ENCODE measurements around the gene SCUBE2. TPM values are rescaled to one million over a fixed set of nuclear protein-coding genes. Genes with fewer than 3 reads are reported as not detected.

SCUBE2 gene
- total and polyA plus RNA-seq, 2 of the 4 experiments (the other 2 are of a cell fraction) = 0.43 to 0.72 TPM

DNA sequence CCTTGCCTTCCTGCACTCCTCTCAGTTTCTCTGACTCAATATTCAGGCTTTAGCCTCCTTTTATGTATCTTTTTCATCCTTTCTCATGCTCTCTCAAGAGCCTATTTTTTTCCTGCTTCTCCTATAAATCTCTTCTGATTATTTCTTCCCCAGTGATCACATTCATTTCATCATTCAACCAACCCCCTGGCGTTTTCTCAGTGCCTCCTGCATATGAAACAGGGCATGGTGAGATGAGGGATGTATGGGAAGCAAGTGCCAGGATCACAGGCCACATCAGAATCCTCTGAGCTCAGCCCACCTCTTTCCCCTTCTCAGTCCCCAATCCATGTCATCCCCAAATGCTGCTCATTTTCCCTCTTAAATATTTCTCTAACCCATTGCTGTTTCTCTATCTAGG lies 48.9 kb downstream of the SCUBE2 start:
- no peak overlapping the region for H2AK9ac ChIP-seq (replicated peaks; ENCODE audit: low read depth, low read length, poor library complexity)
- ChIA-PET POLR2A (ENCODE audit: unreplicated experiment) (no interaction called here), CTCF (no interaction called here)
- dilution Hi-C loops (cut with HindIII; ENCODE audit: low sequenced_read_pairs, unreplicated experiment) = no loop called here
- in situ Hi-C loops (cut with MboI; ENCODE audit: low sequenced_read_pairs) = no loop called here
- ATAC-seq (ENCODE audit: low read depth) (no peak), DNase-seq (no peak)
- H3K4ac ChIP-seq (ENCODE audit: low read depth, low read length) = no peak overlapping the region
- no peak overlapping the region for H3K4me2 ChIP-seq (ENCODE audit: low read depth, low read length)
- H4K20me1 ChIP-seq (ENCODE audit: insufficient read depth, low read length) = no peaks in the 10 kb centered on the region
- no peaks in the 10 kb centered on the region for H3K9me1 ChIP-seq (ENCODE audit: insufficient read depth, low read length)
- H3K27ac ChIP-seq (ENCODE audit: insufficient read depth, low read length) = no peak overlapping the region
- no peak overlapping the region for H2AFZ ChIP-seq (replicated peaks; ENCODE audit: low read length, poor library complexity)
- peaks cover 4% of the 10 kb centered on the region; the same call in 1 of the 2 replicates for H3K27me3 ChIP-seq (ENCODE audit: control insufficient read depth, insufficient read depth, low read length)
- H2AK5ac ChIP-seq (ENCODE audit: low read depth, low read length) = no peak overlapping the region
- H3K79me1 ChIP-seq (ENCODE audit: low read depth in 1 of 2, low read length in 2 of 2) = no peaks in the 10 kb centered on the region; a peak in 1 of 4 replicates
- H4K8ac ChIP-seq (ENCODE audit: low read depth in 2 of 2, low read length in 2 of 2) = no peak overlapping the region
- H3K36me3 ChIP-seq (ENCODE audit: control insufficient read depth, insufficient read depth, low read length) = no peaks in the 10 kb centered on the region
- H2BK15ac ChIP-seq (ENCODE audit: low read depth, low read length) = no peak overlapping the region
- no peak overlapping the region for H3K23ac ChIP-seq (ENCODE audit: low read depth, low read length)
- no peaks in the 10 kb centered on the region for H3K9me3 ChIP-seq (ENCODE audit: control insufficient read depth, insufficient read depth, low read length)
- no peak overlapping the region for H3K18ac ChIP-seq (ENCODE audit: low read depth, low read length)
- no peak overlapping the region for H2BK5ac ChIP-seq (ENCODE audit: low read depth, low read length, poor library complexity, severe bottlenecking)
- no TSS peak for BruUV-seq (replicated peaks)
- no peak overlapping the region for H2BK120ac ChIP-seq (ENCODE audit: low read depth, low read length)
- no peak overlapping the region for H2BK20ac ChIP-seq (ENCODE audit: low read depth, low read length)
- no peak overlapping the region for H3K9ac ChIP-seq (ENCODE audit: low read depth, low read length)
- TF ChIP-seq RFX5 (IDR thresholded peaks at IDR 0.05; ENCODE audit: low read depth, low read length) (no peak), RCOR1 (IDR thresholded peaks at IDR 0.05; ENCODE audit: insufficient replicate concordance, low read length) (no peak), MAFK (IDR thresholded peaks at IDR 0.05; ENCODE audit: low read depth, low read length) (no peak), NFE2L2 (IDR thresholded peaks at IDR 0.05; ENCODE audit: low read depth, low read length) (no peak), BHLHE40 (IDR thresholded peaks at IDR 0.05; ENCODE audit: low read depth, low read length) (no peak)
- no peak overlapping the region for H3K4me3 ChIP-seq (ENCODE audit: insufficient read depth, low read depth, low read length)
- H4K5ac ChIP-seq (ENCODE audit: low read depth, low read length) = no peak overlapping the region
- H4K91ac ChIP-seq (ENCODE audit: insufficient read depth, low read depth, low read length) = no peak overlapping the region
- intact Hi-C loops (cut with micrococcal nuclease) = no loop called here
- no peak overlapping the region for H3K14ac ChIP-seq (replicated peaks; ENCODE audit: low read depth, low read length)
- no peak overlapping the region for H3K56ac ChIP-seq (ENCODE audit: extremely low read depth, insufficient read depth, low read length)
- peaks cover 5% of the 10 kb centered on the region; the same call in 1 of the 2 replicates for H3K4me1 ChIP-seq (ENCODE audit: control insufficient read depth, insufficient read depth, low read length)
- no CpG with 5 or more reads among the region's 1 CpG for WGBS, 2 experiments (ENCODE audit: extremely low coverage in 2 of 2, insufficient read length in 1 of 2)

Data from IMR-90 (cell line).